Keratinocyte (primary cell): ENCODE measurements around the gene PLD5. TPM values are rescaled to one million over a fixed set of nuclear protein-coding genes. Genes with fewer than 3 reads are reported as not detected.
"Not testable (repeated sequence)": the region's sequence is repeated elsewhere in the genome, so short reads cannot be mapped to it uniquely, and the experiment has no call there.

Experiments used
- DNase-seq: peaks from one replicate; pipeline ENCODE4 v3.0.0-alpha.2; 2011; ENCODE audit warnings: low read depth, missing footprints, low spot score
- FAIRE-seq: peaks from 2 replicates; lab custom pipeline; 2011; peaks lifted over from hg19 to GRCh38; lab: Jason Lieb, UNC
- H2AFZ ChIP-seq: 2 replicates; pipeline ENCODE4 v1.6.0; 2012; ENCODE audit warnings: low read length, control low read depth, inconsistent platforms; ENCODE audit not compliant: control insufficient read depth
- H3K27ac ChIP-seq: 2 replicates; pipeline ENCODE4 v1.5.1; 2011; ENCODE audit warnings: low read length; ENCODE audit not compliant: control insufficient read depth, insufficient read depth
- H3K27me3 ChIP-seq: 3 replicates; pipeline ENCODE4 v1.6.0; 2011; ENCODE audit warnings: low read length; ENCODE audit not compliant: control insufficient read depth, insufficient read depth; ENCODE audit errors: extremely low read depth
- H3K36me3 ChIP-seq, 2 experiments: 2 replicates in 1 of 2; 3 replicates in 1 of 2; pipeline ENCODE4 v1.5.1; 2011; ENCODE audit warnings: low read length in 2 of 2, mild to moderate bottlenecking in 1 of 2; ENCODE audit not compliant: control insufficient read depth in 2 of 2, insufficient read depth in 2 of 2; ENCODE audit errors: extremely low read depth in 1 of 2
- H3K4me1 ChIP-seq: 3 replicates; pipeline ENCODE4 v1.5.1; 2011; ENCODE audit warnings: low read length; ENCODE audit not compliant: control insufficient read depth, insufficient read depth; ENCODE audit errors: extremely low read depth
- H3K4me2 ChIP-seq: 3 replicates; pipeline ENCODE4 v1.6.0; 2011; ENCODE audit warnings: low read depth, low read length; ENCODE audit not compliant: control insufficient read depth, insufficient read depth; ENCODE audit errors: extremely low read depth
- H3K4me3 ChIP-seq, 3 experiments: fragments of 200-600 bp in 1 of 3; sonication (generic) in 1 of 3; 2 replicates in 2 of 3; 3 replicates in 1 of 3; pipeline ENCODE4 v1.5.1; 2011 to 2016; ENCODE audit warnings: low read length in 3 of 3, mild to moderate bottlenecking in 3 of 3, control low read depth in 2 of 3, inconsistent platforms in 1 of 3, low read depth in 1 of 3, mixed read lengths in 1 of 3, mixed run types in 1 of 3, moderate library complexity in 1 of 3; ENCODE audit not compliant: control insufficient read depth in 2 of 3, insufficient read depth in 2 of 3; ENCODE audit errors: extremely low read depth in 1 of 3
- H3K79me2 ChIP-seq: 2 replicates; pipeline ENCODE4 v1.6.0; 2012; ENCODE audit warnings: low read length; ENCODE audit not compliant: control insufficient read depth, insufficient read depth
- H3K9ac ChIP-seq: 3 replicates; pipeline ENCODE4 v1.6.0; 2011; ENCODE audit warnings: low read length; ENCODE audit not compliant: control insufficient read depth, insufficient read depth; ENCODE audit errors: extremely low read depth
- H3K9me1 ChIP-seq: 3 replicates; pipeline ENCODE4 v1.6.0; 2011; ENCODE audit warnings: low read length; ENCODE audit not compliant: control insufficient read depth, insufficient read depth; ENCODE audit errors: extremely low read depth
- H3K9me3 ChIP-seq: 2 replicates; pipeline ENCODE4 v1.5.1; 2012; ENCODE audit warnings: low read depth, low read length; ENCODE audit not compliant: control insufficient read depth
- H4K20me1 ChIP-seq: 3 replicates; pipeline ENCODE4 v1.6.0; 2011; ENCODE audit warnings: low read length; ENCODE audit not compliant: control insufficient read depth, insufficient read depth; ENCODE audit errors: extremely low read depth
- dilution Hi-C: fragments of 300-500 bp; cut with MboI; formaldehyde crosslinking; loops from one replicate; pipeline ENCODE4 v1.7.0; 2020; ENCODE audit warnings: low sequenced_read_pairs; ENCODE audit not compliant: extremely low pct_ligation_motif_present
- polyA plus RNA-seq, 5 experiments: library from polyadenylated mRNA; depleted of rRNA in 3 of 5; stranded (reverse) in 3 of 5; stranded (forward) in 1 of 5; unstranded in 1 of 5; fragments of >200 nt; gene quantifications; 1 replicate in 1 of 5; 2 replicates in 3 of 5; 3 replicates in 1 of 5; pipeline versions ENCODE4 v1.2.1 to v1.2.3, GENCODE V29; 2011 to 2012; ENCODE audit warnings: missing spikeins in 2 of 5, low read depth in 1 of 5, low replicate concordance in 1 of 5

Gene PLD5
- polyA plus RNA-seq, 1 donor (not counting 4 experiments of a cell fraction or from before 2014, with no cell fraction given), result 7.2 TPM

DNA sequence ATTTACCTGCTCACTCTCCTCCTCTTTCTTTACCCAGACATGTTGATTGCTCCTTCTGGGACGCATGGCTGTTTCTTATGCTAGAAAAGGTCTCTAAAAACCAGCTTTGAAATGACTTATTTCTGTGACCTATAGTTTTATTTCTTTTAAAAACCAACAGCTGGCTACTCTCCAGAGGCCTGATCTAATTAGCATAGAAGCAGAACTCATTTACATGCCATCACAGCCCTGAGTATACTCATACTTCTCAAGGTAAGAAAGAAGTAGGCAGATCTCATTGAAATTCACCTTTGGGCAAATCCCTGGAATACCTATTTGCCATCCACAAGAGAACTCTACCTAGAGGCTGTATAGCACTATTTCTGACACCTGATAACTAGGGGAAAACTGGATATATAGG, 230.7 kb downstream of the PLD5 start:
- H3K27me3 ChIP-seq, H3K79me2 ChIP-seq, H4K20me1 ChIP-seq, FAIRE-seq, H3K4me3 ChIP-seq, H3K27ac ChIP-seq, DNase-seq, H3K9me3 ChIP-seq, H3K4me1 ChIP-seq, H3K9ac ChIP-seq, H3K4me2 ChIP-seq, H3K9me1 ChIP-seq, H2AFZ ChIP-seq, dilution Hi-C loops, H3K36me3 ChIP-seq: not testable (repeated sequence)

- H2AFZ ChIP-seq, H3K9me1 ChIP-seq, H3K4me2 ChIP-seq, H3K27me3 ChIP-seq, H3K36me3 ChIP-seq, H3K9me3 ChIP-seq, DNase-seq, H3K4me3 ChIP-seq, dilution Hi-C loops, FAIRE-seq, H3K9ac ChIP-seq, H3K4me1 ChIP-seq, H3K79me2 ChIP-seq, H3K27ac ChIP-seq, H4K20me1 ChIP-seq: not testable (repeated sequence)
These were observed 236.4 kb downstream of the PLD5 start for GRCh38 chr1:242288067-242288466.

- H3K4me2 ChIP-seq, H3K27ac ChIP-seq, FAIRE-seq, H3K79me2 ChIP-seq, H3K4me3 ChIP-seq, H3K9me1 ChIP-seq, dilution Hi-C loops, H3K27me3 ChIP-seq, H3K4me1 ChIP-seq, H3K9me3 ChIP-seq, H3K9ac ChIP-seq, H4K20me1 ChIP-seq, H2AFZ ChIP-seq, H3K36me3 ChIP-seq, DNase-seq: not testable (repeated sequence)
These were observed 241.6 kb downstream of the PLD5 start for GRCh38 chr1:242282758-242283485.

DNA sequence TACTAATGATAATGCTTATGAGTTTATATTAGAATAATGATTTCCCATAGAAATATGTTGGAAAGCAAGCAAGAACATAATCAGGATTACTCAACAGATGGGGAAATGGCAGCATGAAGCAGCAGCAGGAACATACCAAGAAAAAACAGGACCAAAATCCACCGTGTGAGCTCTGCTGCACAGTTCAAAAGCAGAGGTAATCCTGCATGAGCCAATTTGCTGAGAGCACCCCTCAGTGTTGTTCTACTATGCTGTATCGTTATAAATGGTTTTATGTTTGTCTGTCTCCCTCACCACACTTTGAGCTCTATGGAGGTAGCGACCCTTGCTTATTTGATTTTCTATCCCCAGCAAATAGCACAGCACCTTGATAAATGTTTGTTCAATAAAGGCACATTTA, 246.1 kb downstream of the PLD5 start:
- H2AFZ ChIP-seq, FAIRE-seq, H3K79me2 ChIP-seq, H4K20me1 ChIP-seq, H3K36me3 ChIP-seq, H3K9ac ChIP-seq, DNase-seq, H3K9me1 ChIP-seq, H3K4me3 ChIP-seq, H3K27ac ChIP-seq, H3K9me3 ChIP-seq, H3K4me1 ChIP-seq, H3K4me2 ChIP-seq, dilution Hi-C loops, H3K27me3 ChIP-seq: not testable (repeated sequence)

- H3K9me1 ChIP-seq, DNase-seq, H3K4me2 ChIP-seq, H3K9ac ChIP-seq, H3K79me2 ChIP-seq, H2AFZ ChIP-seq, H3K36me3 ChIP-seq, dilution Hi-C loops, H3K27me3 ChIP-seq, H3K9me3 ChIP-seq, H3K27ac ChIP-seq, H3K4me3 ChIP-seq, H3K4me1 ChIP-seq, H4K20me1 ChIP-seq: not testable (repeated sequence)
- FAIRE-seq, result peak; percentile 23
These were observed 247.7 kb downstream of the PLD5 start for GRCh38 chr1:242276769-242277168.
